Neural cell (in vitro differentiated cells): ENCODE results near the gene CA14.

Source experiments
- RAD21 ChIP-seq: fragments of 450-650 bp; conservative IDR thresholded peaks from 2 replicates; pipeline ENCODE4 v1.6.1; 2014; ENCODE audit warnings: antibody characterized with exemption, mild to moderate bottlenecking, moderate library complexity
- TF ChIP-seq, protein P1 (sequence below): fragments of 450-650 bp; IDR thresholded peaks from 2 replicates; pipeline ENCODE4 v1.5.1; 2014; ENCODE audit warnings: antibody characterized with exemption, mild to moderate bottlenecking, moderate library complexity; ENCODE audit not compliant: poor library complexity, severe bottlenecking

DNA sequence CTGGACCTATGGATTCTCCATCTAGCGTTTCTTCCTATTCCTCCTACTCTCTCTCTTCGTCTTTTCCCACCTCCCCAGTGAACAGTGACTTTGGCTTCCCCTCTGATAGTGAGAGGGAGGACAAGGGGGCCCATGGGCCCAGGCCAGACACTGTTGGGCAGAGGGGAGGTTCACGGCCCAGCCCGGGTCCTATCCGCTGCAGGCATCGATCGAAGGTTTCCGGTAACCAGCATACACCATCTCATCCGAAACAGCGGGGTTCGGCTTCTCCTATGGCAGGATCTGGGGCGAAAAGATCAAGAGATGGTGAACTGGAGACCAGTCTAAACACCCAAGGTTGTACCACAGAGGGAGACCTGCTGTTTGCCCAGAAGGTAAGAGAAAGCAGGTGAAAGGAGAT, 25.7 kb downstream of the CA14 start:
- TF ChIP-seq RAD21: no peak
- TF ChIP-seq, protein P1, sequence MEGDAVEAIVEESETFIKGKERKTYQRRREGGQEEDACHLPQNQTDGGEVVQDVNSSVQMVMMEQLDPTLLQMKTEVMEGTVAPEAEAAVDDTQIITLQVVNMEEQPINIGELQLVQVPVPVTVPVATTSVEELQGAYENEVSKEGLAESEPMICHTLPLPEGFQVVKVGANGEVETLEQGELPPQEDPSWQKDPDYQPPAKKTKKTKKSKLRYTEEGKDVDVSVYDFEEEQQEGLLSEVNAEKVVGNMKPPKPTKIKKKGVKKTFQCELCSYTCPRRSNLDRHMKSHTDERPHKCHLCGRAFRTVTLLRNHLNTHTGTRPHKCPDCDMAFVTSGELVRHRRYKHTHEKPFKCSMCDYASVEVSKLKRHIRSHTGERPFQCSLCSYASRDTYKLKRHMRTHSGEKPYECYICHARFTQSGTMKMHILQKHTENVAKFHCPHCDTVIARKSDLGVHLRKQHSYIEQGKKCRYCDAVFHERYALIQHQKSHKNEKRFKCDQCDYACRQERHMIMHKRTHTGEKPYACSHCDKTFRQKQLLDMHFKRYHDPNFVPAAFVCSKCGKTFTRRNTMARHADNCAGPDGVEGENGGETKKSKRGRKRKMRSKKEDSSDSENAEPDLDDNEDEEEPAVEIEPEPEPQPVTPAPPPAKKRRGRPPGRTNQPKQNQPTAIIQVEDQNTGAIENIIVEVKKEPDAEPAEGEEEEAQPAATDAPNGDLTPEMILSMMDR: no peak
